Stimulated activated CD8-positive, alpha-beta memory T cell treated with anti-CD3 and anti-CD28 coated beads, Interleukin-4, amount 100 ng/mL, for 4 hours (primary cell): ENCODE measurements around the gene FBXL17.

Experiments
- DNase-seq, 2 donors: peaks; one replicate each; pipeline ENCODE4 v3.0.0-alpha.2; 2020; ENCODE audit warnings: low read depth in 2 of 2, low spot score in 1 of 2

Gene FBXL17

DNA sequence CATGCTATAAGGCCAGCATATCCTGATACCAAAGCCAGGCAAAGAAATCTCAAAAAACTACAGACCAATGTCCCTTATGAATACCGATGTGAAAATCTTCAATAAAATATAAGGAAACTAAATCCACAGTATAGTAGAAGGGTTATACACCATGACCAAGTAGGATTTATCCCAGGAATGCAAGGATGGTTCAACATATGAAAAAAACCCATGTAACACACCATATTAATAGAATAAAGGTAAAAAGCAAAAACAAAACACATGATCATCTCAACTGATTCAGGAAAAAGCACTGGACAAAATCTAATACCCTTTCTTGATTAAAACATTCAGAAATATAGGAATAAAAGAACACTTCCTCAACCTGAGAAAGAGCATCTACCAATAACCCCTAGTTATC lies 6.1 kb downstream of the FBXL17 start:
- DNase-seq, result no peak

- DNase-seq, result no peak
Observed at GRCh38 chr5:108373426-108373825, 8.5 kb downstream of the FBXL17 start.

DNA sequence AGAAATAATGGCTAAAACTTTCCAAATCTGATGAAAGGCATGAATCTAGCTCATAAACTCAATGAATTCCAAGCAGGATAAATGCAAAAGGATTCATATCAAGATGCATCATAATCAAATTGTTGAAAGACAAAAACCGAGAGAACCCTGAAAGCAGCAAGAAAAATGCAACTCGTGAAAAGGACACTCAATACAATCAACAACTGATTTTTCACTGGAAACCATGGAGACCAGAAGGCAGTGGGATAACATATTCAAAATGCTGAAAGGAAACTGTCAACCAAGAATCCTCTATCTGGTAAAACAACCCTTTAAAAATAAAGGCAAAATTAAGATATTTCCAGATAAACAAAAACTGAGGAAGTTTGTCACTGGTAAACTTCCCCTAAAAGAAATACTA lies 9.5 kb downstream of the FBXL17 start:
- no peak for DNase-seq

- DNase-seq, result no peak
Observed at GRCh38 chr5:108371263-108371662, 10.6 kb downstream of the FBXL17 start.

DNA sequence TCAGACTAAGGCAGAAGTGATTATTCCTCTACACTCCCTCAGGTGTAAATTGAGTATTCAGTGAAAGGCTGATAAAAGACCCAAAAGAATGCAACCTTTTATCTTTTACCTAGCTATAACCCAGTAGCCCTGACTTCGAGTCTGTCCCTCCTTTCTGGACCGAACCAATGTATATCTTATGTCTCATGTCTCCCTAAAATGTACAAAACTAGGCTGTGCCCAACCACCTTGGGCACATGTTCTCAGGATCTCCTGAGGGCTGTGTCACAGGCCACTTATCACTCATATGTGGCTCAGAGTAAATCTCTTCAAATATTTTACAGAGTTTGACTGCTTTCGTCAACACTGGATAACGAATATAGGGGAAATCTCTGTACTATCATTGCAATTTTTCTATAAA lies 12.7 kb downstream of the FBXL17 start:
- DNase-seq, result no peak

- no peak for DNase-seq
Observed at GRCh38 chr5:108367679-108368334, 14.1 kb downstream of the FBXL17 start.

- DNase-seq, result no peak
Observed at GRCh38 chr5:108366500-108366899, 15.4 kb downstream of the FBXL17 start.

- DNase-seq, result no peak
Observed at GRCh38 chr5:108361771-108362170, 20.1 kb downstream of the FBXL17 start.

GRCh38 chr5:108361239-108361638 lies 20.7 kb downstream of the FBXL17 start:
- DNase-seq, result no peak

- DNase-seq, result no peak
Observed at GRCh38 chr5:108360280-108360679, 21.6 kb downstream of the FBXL17 start.

DNA sequence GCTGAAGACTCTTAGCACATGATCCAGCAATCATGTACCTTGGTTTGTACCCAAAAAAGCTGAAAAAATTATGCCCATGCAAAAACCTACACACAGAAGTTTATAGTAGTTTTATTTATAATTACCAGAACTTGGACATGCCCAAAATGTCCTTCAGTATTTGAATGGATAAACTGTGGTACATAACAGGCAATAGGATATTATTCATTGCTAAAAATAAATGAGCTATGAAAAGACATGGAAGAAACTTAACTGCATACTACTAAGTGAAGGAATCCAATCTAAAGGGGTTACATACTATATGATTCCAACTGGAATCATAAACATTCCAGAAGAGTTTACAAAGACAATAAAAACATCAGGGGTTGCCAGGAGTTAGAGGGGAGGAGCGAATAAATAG lies 25.6 kb downstream of the FBXL17 start:
- no peak for DNase-seq

DNA sequence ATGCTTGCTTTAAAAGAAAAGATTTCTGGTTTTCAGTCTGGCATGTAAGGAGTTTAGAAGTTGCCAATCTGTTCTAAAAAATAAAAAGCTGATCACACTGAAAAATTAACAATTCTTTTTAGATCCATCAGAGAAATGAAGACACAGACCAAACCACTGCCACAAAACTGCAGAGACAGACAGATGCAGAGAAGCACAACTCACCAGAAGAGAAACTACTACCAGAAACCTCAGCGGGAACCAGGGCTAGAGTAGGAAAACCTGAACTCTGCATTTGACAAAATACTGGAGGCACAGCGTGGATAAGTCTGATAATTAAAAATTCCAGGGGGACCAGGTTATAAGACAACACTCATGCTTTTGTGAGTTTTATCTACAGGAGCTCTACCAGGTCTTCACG lies 28.8 kb downstream of the FBXL17 start:
- no peak for DNase-seq

DNA sequence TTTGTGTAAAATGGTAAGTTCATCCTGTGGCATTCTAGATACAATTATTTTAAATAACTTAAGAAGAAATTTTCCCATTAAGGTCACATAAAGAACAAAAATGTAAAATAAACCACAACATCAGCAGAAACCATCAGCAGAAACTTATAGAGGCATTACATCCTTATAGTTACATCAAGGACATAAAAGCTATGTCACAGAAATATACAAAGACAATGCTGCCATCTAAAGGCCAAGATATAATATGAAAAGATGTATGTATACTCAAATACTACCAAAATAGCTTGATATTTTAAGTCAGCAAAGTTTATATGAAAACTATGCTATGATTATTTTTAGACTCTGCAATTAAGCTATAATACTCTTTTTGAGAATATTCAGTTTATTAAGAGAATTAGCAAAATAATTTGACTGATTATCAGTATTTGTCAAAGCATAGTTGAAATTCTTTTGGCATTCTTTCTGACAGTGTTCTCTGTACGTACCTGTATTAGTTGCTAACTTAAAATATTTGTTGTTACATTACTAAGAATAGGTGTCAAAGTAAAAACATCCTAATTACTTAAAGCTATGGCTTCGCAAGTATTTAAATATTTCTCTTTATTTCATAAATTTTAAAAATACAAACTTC lies 36.2 kb downstream of the FBXL17 start:
- no peak for DNase-seq

DNA sequence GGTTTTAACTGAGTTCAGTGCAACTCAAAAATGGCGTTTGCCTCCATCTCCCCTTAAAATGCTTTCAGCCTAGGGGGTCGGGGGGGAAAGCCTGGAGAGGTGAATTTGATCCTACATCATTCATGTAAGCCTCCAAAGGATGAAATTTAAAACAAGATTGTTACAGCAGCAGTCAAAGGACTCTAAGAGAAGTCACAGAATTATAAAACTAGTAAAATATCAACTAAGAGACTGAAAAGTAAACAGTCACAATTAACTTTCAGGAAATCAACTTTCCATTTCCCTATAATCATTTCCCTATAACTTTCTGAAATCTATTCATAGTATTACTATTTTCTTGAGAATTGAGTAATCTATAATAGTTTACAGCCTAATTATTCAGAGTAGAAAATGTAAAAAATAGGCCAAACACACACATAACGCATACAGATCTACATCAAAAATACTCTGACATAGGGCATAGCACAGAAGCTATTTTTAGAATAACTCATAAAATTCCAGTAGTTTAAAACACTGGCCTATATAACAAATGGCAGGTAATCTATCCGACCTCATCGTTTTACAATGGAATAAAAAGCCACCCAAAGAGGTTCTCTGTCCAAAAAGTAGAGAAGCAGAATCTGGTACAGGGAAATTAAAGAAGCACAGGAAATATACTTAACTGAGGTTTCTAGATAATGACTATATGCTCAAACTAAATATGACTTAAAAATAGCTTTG lies 37.6 kb downstream of the FBXL17 start:
- DNase-seq, result no peak

- no peak for DNase-seq
Observed at GRCh38 chr5:108341866-108342265, 40.0 kb downstream of the FBXL17 start.

DNA sequence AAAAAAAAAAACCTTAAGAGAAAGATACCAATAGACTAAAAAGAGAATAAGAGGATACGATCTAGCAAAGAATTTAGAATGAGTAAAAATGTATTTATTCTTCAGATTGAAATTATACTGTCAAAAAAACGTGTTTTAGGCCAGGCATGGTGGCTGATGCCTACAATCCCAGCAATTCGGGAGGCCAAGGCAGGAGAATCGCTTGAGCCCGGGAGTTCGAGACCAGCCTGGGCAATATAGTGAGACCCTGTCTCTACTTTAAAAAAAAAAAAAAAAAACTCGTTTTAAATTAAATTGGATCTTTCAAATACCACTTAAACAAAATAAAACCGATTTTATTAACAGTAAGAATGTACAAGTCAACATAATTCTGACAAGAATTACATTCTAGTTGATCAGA lies 41.8 kb downstream of the FBXL17 start:
- no peak for DNase-seq

DNA sequence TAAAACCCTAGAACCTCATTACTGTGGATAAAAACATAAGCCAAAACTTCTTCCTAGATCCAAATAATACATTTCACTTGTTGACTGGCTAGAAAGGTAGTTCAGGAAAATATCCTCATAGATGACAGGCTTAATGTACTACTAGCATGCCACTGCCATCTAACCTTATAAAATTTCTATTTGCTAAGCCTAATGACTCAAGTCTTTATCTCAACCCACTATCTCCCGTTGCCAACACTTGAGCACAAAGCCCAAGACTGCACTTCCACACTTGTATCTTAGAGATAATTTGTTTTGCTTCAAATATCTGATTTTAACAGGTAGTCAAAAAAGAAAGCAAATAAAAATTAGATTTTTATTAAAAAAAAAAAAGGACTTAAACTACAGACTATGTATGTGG lies 42.7 kb downstream of the FBXL17 start:
- DNase-seq, result no peak

- no peak for DNase-seq
Observed at GRCh38 chr5:108334225-108334624, 47.7 kb downstream of the FBXL17 start.

- no peak for DNase-seq
Observed at GRCh38 chr5:108326982-108327381, 54.9 kb downstream of the FBXL17 start.

- no peak for DNase-seq
Observed at GRCh38 chr5:108324886-108325285, 57.0 kb downstream of the FBXL17 start.

GRCh38 chr5:108321341-108321740 lies 60.6 kb downstream of the FBXL17 start:
- DNase-seq, result no peak

DNA sequence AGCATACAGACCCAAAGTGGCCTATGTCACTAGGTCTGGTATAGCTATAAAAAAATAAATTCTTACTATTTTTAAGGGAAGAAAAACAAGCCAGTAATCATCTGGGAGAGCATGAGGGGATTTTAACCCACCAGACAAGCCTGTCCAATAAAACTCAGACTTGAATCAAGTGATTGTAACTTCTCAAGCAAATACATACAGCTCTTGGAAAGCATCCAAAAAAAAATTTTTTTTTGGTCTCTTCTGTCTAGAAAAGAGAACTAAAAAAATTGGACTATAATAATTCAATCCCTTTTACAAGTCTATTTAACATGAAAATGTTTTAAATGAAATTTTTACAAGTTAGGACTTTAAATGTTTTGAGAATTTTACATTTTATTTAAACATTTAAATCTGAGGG lies 61.7 kb downstream of the FBXL17 start:
- no peak for DNase-seq

DNA sequence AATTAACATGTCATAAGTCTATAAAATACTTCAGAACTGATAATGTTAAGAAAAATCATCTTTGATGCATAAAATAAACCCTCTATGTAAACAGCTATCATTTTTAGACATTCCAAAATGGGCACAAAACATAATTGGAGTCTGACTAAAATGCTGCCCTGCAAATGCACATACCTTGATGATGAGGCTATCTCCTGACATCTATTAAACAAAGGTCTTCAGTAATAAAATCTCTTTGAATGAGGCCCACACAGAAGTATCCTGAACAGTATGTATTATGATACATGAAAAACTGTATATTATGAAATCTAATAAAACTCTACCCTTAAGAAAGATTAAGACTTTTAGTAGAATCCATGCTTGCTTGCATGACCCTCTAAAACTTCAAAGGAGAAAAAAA lies 66.1 kb downstream of the FBXL17 start:
- no peak for DNase-seq
